Esophagus squamous epithelium (tissue), 5 donors: ENCODE data around the gene PLTP. TPM values are rescaled to one million over a fixed set of nuclear protein-coding genes. Genes with fewer than 3 reads are reported as not detected.
A peak's percentile ranks its signal among the peaks of the same experiment; 100 is the strongest.

Experiments
- DNase-seq: peaks from one replicate; lab custom pipeline; 2025; lab: John Stamatoyannopoulos, UW
- H3K27ac ChIP-seq, 4 donors: fragments of 200-600 bp; sonication (generic); one replicate each; pipeline ENCODE4 v1.5.1; 2016 to 2019; ENCODE audit warnings: mild to moderate bottlenecking in 1 of 4
- H3K27me3 ChIP-seq, 4 donors: fragments of 200-600 bp; sonication (generic); 1 replicate in 3 of 4; 2 replicates in 1 of 4; pipeline versions ENCODE4 v1.5.1 to v1.6.0; 2017 to 2021; ENCODE audit warnings: antibody characterized with exemption in 1 of 4
- H3K36me3 ChIP-seq, 3 donors: fragments of 200-600 bp; sonication (generic); one replicate each; pipeline ENCODE4 v1.5.1; 2016 to 2019
- H3K4me1 ChIP-seq, 3 donors: fragments of 200-600 bp; sonication (generic); one replicate each; pipeline ENCODE4 v1.5.1; 2017 to 2019
- H3K4me3 ChIP-seq, 4 donors: fragments of 200-600 bp; sonication (generic); 1 replicate in 3 of 4; 2 replicates in 1 of 4; pipeline ENCODE4 v1.5.1; 2016 to 2019; ENCODE audit warnings: mild to moderate bottlenecking in 2 of 4, moderate library complexity in 1 of 4
- H3K9me3 ChIP-seq, 3 donors: fragments of 200-600 bp; sonication (generic); one replicate each; pipeline ENCODE4 v1.5.1; 2016 to 2019
- POLR2A ChIP-seq, 4 donors: fragments of 450-650 bp; IDR thresholded peaks; one replicate each; pipeline ENCODE4 v1.6.1; 2017; ENCODE audit warnings: antibody characterized with exemption in 4 of 4, mild to moderate bottlenecking in 4 of 4, moderate library complexity in 3 of 4
- WGBS, 2 donors: methylation state at CpG; one replicate each; pipeline ENCODE4 v1.1.5; 2018; 5-methylcytosine and 5-hydroxymethylcytosine counted together
- intact Hi-C: fragments of 100-400 bp; cut with DNase I; formaldehyde crosslinking; loops from one replicate; pipeline ENCODE4 v1.15.0; 2022
- total RNA-seq, 4 donors: library from RNA; depleted of rRNA; stranded (reverse); fragments of >200 nt; gene quantifications; one replicate each; pipeline ENCODE4 v1.1.0, GENCODE V29; 2016
- TF ChIP-seq, protein P1 (sequence below), 6 experiments: fragments of 450-650 bp in 4 of 6; fragments of 200-600 bp in 2 of 6; sonication (generic) in 2 of 6; IDR thresholded peaks; one replicate each; pipeline ENCODE4 v1.5.1; 2016 to 2019; ENCODE audit warnings: antibody characterized with exemption in 6 of 6, mild to moderate bottlenecking in 4 of 6, moderate library complexity in 4 of 6
- donor health status: DM: yes; HTN: yes; CAD: no.

The PLTP gene
- total RNA-seq, 4 donors from 2014 or later: 5.9 to 248 (median 92.6) TPM

DNA sequence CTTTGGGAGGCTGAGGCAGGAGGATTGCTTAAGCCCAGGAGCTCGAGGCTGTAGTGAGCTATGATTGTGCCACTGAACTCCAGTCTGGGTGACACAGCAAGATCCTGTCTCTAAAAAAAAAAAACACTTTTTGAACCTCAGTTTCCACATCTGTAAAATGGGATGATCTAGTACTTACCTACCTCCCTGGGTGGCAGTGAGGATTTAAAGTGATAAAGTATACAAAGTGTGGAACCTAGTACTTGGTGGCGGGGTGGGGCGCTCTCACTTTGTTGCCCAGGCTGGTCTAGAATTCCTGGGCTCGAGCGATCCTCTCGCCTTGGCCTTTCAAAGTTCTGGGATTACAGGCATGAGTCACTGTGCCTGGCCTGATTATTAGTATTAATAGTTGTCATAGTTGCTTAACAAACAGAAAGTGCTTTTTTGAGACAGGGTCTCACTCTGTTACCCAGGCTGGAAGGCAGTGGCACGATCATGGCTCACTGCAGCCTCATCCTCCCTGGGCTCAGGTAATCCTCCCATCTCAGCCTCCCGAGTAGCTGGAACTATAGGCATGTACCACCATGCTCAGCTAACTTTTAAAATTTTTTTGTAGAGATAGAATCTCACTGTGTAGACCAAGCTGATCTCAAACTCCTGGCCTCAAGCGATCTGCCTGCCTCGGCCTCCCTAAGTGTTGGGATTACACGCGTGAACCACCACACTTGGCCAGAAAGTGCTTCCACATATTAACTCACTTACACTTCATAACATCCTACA is 7.0 kb upstream of the PLTP start:
- peaks cover 8 to 67% (median 35%) of the 10 kb centered on the region in 3 donors for H3K4me1 ChIP-seq
- no peaks in the 10 kb centered on the region for H3K36me3 ChIP-seq
- intact Hi-C loops: no loop called here
- TF ChIP-seq, protein P1, sequence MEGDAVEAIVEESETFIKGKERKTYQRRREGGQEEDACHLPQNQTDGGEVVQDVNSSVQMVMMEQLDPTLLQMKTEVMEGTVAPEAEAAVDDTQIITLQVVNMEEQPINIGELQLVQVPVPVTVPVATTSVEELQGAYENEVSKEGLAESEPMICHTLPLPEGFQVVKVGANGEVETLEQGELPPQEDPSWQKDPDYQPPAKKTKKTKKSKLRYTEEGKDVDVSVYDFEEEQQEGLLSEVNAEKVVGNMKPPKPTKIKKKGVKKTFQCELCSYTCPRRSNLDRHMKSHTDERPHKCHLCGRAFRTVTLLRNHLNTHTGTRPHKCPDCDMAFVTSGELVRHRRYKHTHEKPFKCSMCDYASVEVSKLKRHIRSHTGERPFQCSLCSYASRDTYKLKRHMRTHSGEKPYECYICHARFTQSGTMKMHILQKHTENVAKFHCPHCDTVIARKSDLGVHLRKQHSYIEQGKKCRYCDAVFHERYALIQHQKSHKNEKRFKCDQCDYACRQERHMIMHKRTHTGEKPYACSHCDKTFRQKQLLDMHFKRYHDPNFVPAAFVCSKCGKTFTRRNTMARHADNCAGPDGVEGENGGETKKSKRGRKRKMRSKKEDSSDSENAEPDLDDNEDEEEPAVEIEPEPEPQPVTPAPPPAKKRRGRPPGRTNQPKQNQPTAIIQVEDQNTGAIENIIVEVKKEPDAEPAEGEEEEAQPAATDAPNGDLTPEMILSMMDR (IDR thresholded peaks at IDR 0.05): no peak
- no peak for TF ChIP-seq POLR2A (IDR thresholded peaks at IDR 0.05)
- H3K9me3 ChIP-seq: no peaks in the 10 kb centered on the region
- H3K27ac ChIP-seq: peak overlapping the region; percentile 30 to 86 (median 62)
- no peak overlapping the region for H3K4me3 ChIP-seq
- 66 to 77% methylated on average over 9 to 12 of the region's 12 CpGs for WGBS, 2 donors
- H3K27me3 ChIP-seq: no peaks in the 10 kb centered on the region
- DNase-seq: no peak

DNA sequence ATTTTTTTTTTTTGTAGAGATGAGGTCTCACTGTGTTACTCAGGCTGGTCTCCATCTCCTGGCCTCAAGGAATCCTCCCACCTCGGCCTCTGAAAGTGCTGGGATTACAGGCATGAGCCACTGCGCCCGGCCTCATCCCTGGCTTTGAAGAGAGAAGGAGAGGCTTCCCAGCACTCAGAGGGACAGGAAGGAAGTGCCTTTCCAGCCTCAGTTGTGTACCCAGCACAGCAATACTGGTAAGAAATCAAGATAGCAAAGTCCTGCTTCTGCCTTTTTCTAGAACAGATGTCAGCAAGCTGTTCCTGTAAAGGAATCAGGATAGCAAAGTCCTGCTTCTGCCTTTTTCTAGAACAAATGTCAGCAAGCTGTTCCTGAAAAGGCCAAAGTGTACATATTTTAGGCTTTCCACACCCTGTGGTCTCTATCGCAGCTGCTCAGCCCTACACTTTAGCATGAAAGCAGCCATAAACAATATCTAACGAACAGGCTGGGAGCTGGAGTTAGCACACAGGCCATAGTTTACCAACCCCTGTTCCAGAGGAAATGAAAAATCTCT is 6.3 kb upstream of the PLTP start:
- intact Hi-C loops: no loop called here
- WGBS, 2 donors: 56 to 61% methylated on average over 2 to 5 of the region's 5 CpGs
- Histone ChIP-seq H3K4me1 (peaks cover 8 to 63% (median 34%) of the 10 kb centered on the region in 3 donors), H3K27me3 (no peaks in the 10 kb centered on the region), H3K36me3 (no peaks in the 10 kb centered on the region), H3K4me3 (no peak overlapping the region), H3K9me3 (no peaks in the 10 kb centered on the region), H3K27ac (peak overlapping the region; percentile 24 to 86 (median 62))
- TF ChIP-seq, protein P1 (IDR thresholded peaks at IDR 0.05): no peak
- no peak for TF ChIP-seq POLR2A (IDR thresholded peaks at IDR 0.05)
- DNase-seq: no peak

DNA sequence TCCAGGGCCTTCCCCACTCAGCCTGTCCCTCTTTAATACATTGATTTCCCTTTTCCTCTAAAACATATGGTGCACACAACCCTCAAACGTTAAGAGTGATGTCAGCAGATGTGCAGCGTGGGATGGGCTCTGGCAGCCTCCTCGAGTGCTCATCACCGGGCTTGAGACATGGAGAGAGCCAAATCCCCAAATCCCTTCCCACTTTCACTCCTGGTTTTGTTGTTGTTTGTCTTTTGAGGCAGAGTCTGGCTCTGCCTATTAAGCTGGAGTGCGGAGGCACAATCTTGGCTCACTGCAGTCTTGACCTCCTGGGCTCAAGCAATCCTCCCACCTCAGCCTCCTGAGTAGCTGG is 5.8 kb upstream of the PLTP start:
- Histone ChIP-seq H3K36me3 (no peaks in the 10 kb centered on the region), H3K9me3 (no peaks in the 10 kb centered on the region), H3K4me3 (no peak overlapping the region), H3K27me3 (no peaks in the 10 kb centered on the region), H3K27ac (peak overlapping the region; percentile 24 to 86 (median 62)), H3K4me1 (peaks cover 8 to 66% (median 39%) of the 10 kb centered on the region in 3 donors)
- no peak for DNase-seq
- TF ChIP-seq, protein P1 (IDR thresholded peaks at IDR 0.05): no peak
- TF ChIP-seq POLR2A (IDR thresholded peaks at IDR 0.05): no peak
- WGBS, 2 donors: 55 to 68% methylated on average over 5 of the region's 5 CpGs
- intact Hi-C loops: no loop called here

DNA sequence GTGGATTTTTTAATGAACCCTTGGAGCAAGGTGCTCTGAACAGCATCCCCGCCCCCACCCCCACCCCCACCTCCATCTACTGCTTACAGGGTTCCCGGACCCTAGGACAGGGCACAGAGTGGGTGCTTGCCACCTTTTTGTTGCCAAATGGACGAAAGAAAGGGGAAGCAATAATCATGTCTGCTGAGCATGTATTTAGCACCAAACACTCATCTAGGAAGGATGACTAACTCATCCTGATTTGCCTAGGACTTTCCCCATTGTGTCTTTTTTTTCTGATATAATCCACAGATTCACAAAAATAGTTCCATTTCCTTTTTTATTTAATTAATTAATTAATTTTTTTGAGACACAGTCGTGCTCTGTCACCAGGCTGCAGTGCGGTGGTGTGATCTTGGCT is 1.2 kb upstream of the PLTP start:
- no peak for TF ChIP-seq POLR2A (IDR thresholded peaks at IDR 0.05)
- TF ChIP-seq, protein P1 (IDR thresholded peaks at IDR 0.05): no peak
- no peaks in the 10 kb centered on the region for H3K9me3 ChIP-seq
- H3K27ac ChIP-seq: peak overlapping the region in 1 of 4 donors; percentile 34
- intact Hi-C loops: no loop called here
- peaks cover 0 to 57% (median 32%) of the 10 kb centered on the region in 3 donors for H3K4me1 ChIP-seq
- H3K4me3 ChIP-seq: no peak overlapping the region
- no peak for DNase-seq
- 28 to 32% methylated on average over 3 of the region's 5 CpGs for WGBS, 2 donors
- peaks cover 0 to 5% (median 0%) of the 10 kb centered on the region in 3 donors for H3K36me3 ChIP-seq
- no peaks in the 10 kb centered on the region for H3K27me3 ChIP-seq

DNA sequence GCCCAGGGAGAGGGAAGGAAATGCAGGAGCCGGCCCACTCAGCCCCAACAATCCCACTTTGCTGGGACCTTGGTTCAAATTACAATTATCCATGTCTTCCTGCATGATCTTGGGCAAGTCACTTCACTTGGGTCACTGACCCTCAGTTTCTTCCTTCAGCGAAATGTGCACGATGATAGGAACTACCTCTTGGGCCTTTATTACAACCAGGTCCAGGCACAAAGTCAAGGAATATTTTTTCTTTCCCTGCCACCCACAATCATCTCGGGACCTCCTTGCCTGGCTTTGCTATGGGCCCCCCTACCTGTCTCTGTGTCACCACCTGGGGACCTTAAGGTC is 358 bp upstream of the PLTP start:
- intact Hi-C loops: no loop called here
- Histone ChIP-seq H3K27me3 (no peaks in the 10 kb centered on the region), H3K4me3 (peak overlapping the region; percentile 41 to 79 (median 54)), H3K9me3 (no peaks in the 10 kb centered on the region), H3K4me1 (peaks cover 0 to 49% (median 25%) of the 10 kb centered on the region in 3 donors), H3K36me3 (peaks cover 0 to 13% (median 0%) of the 10 kb centered on the region in 3 donors), H3K27ac (peak overlapping the region; percentile 80 to 93 (median 86))
- 8 to 21% methylated on average over 4 of the region's 4 CpGs for WGBS, 2 donors
- DNase-seq: no peak
- TF ChIP-seq, protein P1 (IDR thresholded peaks at IDR 0.05): no peak
- TF ChIP-seq POLR2A (IDR thresholded peaks at IDR 0.05): no peak
